ENCODE results near the gene USP5.
"Not testable (repeated sequence)": the region's sequence is repeated elsewhere in the genome, so short reads cannot be mapped to it uniquely, and the experiment has no call there.

The USP5 gene

DNA sequence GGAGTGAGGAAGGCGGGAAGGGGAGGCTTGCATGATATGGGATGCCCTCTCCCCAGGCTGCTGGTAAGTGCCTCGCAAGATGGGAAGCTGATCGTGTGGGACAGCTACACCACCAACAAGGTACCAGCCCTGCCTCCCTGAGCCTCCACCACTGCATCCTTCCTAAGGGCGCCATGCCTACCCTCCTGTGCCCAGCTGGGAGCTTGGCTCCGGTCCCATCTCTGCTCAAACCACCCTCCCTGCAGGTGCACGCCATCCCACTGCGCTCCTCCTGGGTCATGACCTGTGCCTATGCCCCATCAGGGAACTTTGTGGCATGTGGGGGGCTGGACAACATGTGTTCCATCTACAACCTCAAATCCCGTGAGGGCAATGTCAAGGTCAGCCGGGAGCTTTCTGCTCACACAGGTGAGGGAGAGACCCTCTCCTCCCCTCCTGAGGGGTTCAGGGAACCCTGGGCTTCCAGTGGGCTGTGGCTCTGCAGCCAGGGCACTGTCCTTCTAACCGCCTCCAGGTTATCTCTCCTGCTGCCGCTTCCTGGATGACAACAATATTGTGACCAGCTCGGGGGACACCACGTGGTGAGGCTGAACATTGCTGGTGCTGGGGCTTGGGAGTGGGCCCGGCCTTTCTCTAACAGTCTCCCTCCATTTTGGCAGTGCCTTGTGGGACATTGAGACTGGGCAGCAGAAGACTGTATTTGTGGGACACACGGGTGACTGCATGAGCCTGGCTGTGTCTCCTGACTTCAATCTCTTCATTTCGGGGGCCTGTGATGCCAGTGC, 8.6 kb upstream of the USP5 start:
- peak; percentile 62 for DNase-seq

DNA sequence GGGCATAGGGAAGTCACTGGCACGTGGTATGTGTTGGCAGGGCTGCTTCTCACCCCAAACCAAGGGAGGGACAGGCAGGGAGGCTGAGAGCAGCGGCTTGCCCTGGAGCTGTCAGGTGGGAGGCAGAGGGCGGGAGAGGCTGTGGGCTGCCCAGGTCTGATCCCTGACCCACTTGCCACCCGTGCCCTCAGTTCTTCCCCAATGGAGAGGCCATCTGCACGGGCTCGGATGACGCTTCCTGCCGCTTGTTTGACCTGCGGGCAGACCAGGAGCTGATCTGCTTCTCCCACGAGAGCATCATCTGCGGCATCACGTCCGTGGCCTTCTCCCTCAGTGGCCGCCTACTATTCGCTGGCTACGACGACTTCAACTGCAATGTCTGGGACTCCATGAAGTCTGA, 6.6 kb upstream of the USP5 start:
- DNase-seq: no peak

DNA sequence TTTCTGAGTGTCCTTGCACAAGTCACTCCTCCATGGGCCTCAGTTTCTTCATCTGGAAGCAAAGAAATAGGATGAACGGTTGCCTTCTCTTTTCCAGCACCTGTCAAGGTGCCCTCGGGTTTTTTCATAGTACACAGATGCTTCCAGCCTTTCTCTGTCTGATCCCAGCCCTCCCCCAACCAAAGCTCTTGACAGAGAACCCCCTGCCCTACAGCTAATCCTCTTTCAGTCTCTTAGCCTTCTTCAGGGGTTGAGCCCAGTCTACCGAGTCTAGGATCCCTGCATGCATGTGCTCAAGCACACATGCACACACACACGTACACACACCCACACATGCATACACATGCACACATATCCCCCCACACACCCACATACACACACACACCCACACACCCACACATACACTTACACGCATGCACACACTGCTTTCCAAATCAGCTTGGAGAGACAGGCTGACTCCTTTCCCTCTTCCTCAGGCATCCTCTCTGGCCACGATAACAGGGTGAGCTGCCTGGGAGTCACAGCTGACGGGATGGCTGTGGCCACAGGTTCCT, 5.6 kb upstream of the USP5 start:
- no peak for DNase-seq

DNA sequence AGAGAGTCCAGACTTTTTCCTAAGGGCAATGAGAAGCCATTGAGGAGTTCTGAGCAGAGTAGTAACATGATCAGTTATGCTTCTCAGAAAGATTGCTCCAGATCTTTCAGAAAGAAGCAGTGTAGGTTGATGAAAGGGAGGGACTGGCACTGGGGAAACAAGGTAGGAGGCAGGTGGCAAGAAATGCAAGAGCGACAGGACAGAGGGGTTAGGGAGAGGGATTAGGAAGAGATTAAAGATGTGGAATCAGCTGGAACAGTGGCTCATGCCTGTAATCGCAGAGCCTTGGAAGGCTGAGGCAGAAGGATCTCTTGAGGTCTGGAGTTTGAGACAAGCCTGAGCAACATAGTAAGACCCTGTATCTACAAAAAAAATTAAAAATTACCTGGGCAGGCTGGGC, 4.3 kb upstream of the USP5 start:
- no peak for DNase-seq

DNA sequence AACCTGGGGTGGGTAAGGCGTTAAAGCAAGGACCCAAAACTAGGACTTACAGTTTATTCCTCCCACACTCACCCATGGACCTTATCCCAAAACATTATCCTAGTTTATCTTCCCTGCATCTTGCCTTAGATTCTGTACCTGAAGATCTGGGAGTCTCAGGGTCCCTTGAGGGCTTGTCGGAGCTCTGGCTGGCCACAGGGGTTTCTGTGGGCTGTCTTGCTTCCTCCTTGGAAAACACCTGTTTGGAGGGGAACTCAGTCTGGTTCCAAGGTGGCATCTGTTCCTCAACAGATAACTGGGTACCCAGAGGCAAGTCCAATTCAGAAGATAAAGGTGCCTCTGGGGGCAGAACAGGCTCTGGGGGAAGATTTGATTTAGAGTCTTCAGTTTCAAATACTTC, 2.5 kb upstream of the USP5 start:
- DNase-seq: no peak

DNA sequence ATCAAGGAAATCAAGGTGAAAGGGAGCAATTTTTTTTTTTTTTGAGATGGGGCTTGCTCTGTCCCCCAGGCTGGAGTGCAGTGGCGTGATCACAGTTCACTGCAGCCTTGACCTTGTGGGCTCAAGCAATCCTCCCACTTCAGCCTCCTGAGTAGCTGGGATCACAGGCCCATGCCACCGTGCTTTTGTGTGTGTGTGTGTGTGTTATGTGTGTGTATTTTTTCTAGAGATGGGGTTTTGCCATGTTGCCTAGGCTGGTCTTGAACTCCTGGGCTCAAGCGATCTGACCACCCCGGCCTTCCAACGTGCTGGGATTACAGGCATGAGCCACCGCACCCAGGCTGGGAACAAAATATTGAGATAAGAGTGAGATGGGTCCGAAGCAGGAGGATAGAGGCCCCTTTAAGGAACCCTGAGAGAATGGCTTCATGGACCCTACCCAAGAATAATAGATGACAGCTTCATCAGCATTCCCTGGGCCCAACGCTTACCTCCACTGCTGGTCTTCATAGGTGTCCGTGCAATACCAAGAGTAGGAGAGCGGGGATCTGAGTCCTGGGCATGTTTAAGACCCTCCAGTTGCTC, 1.9 kb upstream of the USP5 start:
- no peak for DNase-seq

DNA sequence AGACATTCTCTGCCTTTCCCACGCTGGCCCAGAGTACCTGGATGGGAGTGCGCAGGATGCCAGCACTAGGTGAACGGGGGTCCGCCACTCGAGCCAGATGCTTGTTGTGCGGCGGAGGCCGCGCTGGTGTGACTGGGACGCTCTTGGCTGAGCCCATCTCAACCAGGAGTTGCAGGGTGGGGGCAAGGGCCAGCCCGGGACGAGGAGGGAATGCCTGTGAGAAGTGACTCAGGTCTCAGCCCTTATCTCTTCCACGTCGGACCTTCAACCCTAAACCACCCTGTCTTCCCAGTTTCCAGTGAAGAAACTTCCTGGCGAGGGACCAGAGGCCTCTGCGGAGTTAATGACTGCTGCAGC, 1.2 kb upstream of the USP5 start:
- no peak for DNase-seq

DNA sequence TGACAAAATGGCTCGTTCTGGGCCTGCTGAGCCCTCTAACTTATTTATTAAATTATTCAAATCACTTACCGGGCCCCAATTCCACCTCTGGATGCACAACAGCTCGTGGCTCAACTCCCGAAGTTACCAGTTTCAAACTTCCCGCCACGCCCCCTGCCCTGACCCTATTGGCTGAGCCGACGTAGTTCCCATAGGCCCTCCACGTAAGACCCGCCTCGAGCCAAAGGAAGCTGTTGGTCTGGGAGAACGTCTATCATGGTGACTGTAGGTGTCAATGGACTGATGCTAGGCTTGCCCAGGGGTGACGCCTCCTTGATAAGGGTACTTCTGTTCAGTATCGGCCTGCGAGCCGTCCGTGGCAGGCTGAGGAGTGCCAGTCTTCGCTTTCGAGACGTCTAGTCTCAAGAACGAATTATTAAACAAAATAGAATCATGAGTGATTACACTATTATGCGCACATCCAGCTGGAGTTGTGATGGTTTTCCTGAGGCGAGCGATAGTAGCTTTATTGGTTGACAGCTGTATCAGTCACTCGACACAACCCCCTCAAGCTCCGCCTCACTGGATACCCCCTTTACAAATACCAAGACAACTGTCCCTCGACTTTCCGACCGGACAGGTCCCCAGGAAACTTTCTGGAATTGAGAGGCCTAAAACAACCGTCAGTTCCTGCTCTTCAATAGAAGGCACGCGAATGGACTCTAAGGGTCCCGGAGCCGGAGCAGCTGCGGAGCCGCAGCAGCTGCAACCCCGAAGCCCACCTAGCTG, 613 bp upstream of the USP5 start, which contains the start of gene CDCA3:
CDCA3 (minus strand) TSS at position 134 of the 768 bp plus-strand sequence. CDS start 334 bp downstream, outside the sequence.
- DNase-seq: peak; percentile 98

DNA sequence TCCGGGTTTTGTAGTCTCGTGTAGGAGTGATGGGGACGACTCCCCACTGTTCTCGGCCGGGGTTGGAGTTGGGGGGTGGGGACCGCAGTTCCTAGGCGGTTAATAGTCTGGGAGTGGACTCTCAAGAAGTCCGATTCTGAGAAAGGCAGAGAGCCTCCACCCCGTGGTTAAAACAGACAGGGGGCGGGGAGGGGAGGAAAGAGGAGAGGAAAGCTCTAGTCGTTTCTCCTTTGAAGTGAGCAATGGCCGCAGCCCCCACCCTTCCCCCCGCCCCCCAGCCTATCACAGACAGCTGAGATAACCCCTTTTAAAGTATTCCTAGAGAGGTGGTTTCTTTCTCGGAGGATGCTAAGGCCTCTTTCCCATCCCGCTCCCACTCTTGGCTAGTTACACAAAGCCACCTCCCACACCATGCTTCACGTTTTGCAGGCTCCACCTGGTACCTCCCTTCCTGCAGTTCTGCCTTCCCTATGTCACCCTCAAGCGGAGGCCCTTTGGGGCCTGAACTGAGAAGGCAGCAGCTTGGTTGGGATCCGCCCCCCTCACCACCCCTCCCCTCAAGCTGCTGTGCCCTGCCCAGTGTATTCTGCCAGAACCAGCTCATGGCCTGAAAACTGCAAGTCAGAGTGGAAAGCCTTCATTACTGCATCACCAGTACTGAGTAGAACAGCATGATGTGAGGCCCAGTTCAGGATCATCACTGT, 853 bp downstream of the USP5 start:
- DNase-seq: peak; percentile 74

DNA sequence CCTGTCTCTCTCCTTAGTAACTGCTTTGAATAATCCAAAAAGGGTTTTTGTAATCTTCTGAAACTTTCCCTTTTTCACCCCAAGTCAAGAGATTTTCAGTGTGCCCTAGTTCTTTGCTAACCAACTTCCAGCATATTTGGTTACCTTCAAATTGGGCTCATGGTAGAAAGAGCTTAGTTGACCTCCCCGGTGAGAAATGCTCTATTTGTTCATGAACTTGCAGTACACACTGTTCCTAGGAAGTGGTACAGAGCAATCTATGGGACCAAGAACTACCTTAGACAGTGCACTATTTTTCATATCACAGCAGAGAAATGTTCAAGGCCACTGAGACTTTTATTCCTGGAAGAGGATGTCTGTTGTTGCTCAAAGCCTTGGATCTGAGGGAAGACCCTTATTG, 1.7 kb downstream of the USP5 start:
- no peak for DNase-seq

DNA sequence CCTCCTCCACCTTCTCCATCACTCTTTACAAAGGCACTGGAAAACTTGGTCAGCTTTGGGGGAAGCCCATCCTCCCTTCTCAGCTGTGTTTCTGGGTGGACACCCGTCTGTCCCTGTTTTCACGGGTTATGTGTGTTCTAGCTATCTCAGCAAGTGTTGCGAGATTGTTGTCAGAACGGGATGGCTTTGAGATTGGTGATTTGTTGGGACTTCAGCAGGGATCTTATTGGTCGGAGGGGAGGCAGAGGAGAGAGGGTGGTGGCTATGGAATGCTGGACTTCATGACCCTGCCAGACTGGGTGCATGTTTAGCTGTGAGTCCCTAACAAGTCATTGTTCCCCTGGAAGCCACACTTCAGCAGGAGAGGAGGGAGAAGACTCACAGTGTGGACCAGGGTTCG, 2.1 kb downstream of the USP5 start:
- DNase-seq: no peak

DNA sequence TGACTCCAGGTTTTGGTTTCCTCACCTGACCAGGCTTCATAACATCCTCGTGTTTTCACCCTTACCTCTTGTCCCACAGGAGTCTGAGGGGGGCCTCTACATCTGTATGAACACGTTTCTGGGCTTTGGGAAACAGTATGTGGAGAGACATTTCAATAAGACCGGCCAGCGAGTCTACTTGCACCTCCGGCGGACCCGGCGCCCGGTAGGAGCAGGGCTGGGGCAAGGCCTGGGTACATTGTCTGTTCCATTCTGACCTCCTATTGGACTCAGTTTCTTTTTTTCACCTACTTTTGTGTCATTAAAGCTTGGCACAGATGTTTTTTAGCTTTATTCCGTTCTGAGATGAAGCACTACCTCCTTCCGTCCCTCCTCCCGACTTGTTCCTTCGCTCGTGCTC, 3.4 kb downstream of the USP5 start:
- DNase-seq: no peak

DNA sequence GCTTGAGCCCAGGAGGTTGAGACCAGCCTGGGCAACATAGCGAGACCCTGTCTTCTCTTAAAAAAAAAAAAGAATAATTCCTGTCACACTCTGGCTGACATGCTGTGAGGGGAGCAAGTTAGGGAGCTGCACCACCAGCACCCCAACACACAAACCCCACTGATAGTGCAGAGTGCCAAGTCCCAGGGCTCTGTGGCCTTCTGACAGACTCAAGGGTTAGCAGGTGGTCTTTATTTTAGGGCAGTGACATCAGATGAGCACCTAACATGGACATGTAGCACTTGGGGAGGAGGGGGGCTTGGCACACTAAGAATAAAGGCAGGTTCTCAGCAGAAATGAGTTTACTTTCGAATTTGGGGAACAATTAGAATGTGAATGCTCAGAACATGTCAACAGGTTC, 6.8 kb downstream of the USP5 start:
- DNase-seq: no peak

DNA sequence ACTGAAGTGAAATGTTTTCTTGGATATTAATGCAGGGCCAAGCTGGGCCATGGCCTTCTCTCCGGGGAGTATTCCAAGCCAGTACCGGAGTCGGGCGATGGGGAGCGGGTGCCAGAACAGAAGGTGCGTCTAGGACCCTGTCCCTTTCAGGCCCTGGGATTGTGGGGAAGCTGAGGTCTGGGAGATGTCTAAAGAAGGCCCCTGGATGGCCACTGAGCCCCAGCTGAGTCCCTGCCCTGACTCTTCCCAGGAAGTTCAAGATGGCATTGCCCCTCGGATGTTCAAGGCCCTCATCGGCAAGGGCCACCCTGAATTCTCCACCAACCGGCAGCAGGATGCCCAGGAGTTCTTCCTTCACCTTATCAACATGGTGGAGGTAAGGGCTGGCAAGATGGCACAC, 8.2 kb downstream of the USP5 start:
- no peak for DNase-seq

DNA sequence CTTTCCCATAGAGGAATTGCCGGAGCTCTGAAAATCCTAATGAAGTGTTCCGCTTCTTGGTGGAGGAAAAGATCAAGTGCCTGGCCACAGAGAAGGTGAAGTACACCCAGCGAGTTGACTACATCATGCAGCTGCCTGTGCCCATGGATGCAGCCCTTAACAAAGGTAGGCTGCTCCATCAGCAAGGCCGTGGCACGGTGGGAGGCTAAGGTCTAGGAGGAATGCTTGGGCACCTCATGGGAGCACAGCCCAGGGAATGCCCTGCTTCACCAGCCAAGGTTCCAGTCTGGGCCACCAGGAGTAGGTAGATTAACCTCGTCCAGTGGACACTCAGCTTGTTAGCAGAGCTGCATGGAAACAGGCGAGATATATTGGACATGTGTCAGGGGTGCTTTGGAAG, 9.0 kb downstream of the USP5 start:
- DNase-seq: no peak

DNA sequence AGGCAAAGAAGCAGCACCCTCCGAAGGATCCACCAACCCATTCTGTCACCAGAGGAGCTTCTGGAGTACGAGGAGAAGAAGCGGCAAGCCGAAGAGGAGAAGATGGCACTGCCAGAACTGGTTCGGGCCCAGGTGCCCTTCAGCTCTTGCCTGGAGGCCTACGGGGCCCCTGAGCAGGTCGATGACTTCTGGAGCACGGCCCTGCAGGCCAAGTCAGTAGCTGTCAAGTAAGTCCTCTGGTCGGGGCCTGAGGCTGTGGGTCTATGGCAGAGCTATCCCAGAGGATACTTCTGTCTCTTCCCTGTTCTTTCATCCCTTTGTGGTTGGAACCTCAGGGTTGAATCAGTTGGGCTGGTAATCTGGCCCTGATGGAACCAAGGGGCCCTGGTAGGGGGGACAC, 9.4 kb downstream of the USP5 start:
- no peak for DNase-seq

DNA sequence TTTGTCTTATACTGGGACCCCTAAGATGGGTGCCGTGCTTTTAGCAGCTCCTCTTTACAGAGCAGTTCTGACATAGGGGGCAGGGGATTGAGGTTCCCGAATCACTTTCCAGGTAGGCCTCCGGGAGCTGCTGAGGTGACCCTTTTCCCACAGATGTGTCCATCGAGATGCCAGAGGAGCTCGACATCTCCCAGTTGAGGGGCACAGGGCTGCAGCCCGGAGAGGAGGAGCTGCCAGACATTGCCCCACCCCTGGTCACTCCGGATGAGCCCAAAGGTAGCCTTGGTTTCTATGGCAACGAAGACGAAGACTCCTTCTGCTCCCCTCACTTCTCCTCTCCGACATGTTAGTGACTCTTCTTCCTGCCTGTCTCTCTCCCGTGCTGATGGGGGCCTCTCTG, 11.1 kb downstream of the USP5 start:
- DNase-seq: no peak

DNA sequence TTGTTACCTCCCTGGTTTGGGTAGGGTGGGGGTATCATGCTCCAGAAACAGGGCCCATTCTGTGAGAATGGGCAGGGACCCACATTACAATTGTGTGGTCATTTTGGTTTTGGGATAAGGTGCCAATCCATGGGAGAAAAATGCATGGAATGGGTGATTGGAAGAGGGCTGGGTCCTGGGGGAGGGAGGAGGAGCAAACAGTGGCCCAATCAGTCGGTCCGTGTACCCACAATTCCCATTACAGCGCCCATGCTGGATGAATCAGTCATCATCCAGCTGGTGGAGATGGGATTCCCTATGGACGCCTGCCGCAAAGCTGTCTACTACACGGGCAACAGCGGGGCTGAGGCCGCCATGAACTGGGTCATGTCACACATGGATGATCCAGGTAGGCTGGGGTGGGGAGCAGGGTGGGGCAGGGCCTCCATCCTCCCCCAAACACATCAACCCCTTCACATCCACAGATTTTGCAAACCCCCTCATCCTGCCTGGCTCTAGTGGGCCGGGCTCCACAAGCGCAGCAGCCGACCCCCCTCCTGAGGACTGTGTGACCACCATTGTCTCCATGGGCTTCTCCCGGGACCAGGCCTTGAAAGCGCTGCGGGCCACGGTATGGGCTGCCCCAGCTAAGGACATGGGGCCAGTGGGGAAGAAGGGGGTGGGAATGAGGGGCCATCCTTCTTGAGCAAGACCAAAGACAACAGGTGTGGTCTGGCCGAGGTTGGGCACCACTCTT, 11.8 kb downstream of the USP5 start:
- no peak for DNase-seq

DNA sequence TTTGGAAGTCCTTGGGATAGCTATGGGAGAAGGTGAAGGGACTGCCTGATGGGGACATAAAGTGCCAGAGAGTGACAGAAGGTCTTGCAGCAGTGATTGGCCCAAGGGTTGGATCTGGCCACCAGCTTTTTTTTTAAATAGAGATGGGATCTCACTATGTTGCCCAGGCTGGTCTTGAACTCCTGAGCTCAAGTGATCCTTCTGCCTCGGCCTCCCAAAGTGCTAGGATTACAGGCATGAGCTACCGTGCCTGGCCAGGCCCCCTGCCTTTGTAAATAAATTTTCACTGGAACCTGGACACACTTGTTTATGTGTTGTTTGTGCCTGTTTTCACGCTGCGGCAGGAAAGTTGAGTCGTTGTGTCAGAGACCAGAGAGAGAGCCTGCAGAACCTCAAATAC, 13.4 kb downstream of the USP5 start:
- not testable (repeated sequence) for DNase-seq

DNA sequence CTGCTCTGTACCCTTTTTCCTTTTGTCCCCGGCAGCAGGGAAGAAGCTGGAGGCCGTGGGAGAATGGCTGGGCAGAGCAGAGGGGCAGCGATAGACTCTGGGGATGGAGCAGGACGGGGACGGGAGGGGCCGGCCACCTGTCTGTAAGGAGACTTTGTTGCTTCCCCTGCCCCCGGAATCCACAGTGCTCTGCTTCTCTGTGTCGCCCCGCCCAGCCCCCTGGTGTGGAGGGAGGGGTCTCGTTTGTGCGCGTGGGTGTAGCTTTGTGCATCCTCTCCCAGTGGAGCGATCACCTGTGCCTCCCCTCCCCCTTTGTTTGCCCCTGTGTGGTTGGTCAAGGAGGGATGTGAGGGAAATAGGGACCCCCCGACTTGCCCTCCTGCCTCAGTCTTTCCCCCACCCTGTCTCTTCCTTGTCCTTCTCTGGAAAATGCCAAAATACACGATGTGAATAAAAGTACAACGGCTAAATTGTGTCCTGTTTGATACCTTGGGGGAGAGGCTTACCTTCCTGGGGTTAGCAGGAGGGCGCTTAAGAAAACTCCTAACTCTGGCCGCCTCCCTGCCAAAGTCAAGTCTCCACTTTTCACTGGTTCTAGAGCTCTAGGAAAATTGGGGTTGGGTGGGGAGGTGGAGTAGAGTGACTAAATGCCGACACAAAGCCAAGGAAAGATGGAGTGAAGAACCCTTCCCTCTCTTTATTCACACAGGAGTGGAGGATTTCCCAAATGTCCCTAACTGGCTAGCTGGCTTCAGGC, 14.4 kb downstream of the USP5 start:
- DNase-seq: no peak

DNA sequence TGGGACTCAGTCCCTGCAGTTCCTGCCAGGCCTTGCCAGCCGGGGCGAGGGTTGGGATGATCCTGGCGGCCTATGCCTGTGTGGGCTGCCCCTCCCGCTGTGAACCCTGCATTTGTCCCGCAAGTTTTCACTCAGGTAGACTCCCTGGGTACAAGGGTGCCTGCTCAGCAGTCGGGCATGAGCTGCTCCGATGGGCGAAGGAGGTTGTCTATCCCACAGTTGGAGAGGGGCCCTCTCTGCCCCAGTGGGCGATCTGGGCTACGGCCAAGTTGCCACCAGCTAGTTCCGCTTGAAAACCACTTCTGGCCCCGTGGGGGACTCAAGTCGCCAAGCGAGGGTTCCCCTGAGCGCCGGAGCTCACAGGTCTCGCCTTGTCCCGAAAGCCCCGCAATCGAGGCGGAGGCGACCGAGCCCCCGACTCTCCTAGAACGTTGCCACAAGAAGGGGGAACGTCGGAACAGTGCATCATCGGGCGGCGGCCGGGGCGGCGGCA, 15.0 kb downstream of the USP5 start:
- DNase-seq: no peak
